Right lobe of liver (tissue), 4 donors: ENCODE measurements around the gene BLVRB.
"Not testable (repeated sequence)": the region's sequence is repeated elsewhere in the genome, so short reads cannot be mapped to it uniquely, and the experiment has no call there.

Experiments used
- CTCF ChIP-seq, 4 donors: fragments of 200-600 bp in 3 of 4; fragments of 450-650 bp in 1 of 4; IDR thresholded peaks; one replicate each; pipeline versions ENCODE4 v1.5.1 to v1.8.0; 2016 to 2022; ENCODE audit warnings: antibody characterized with exemption in 4 of 4, mild to moderate bottlenecking in 2 of 4
- POLR2A ChIP-seq: fragments of 450-650 bp; IDR thresholded peaks from one replicate; pipeline ENCODE4 v1.6.1; 2017; ENCODE audit warnings: antibody characterized with exemption, mild to moderate bottlenecking
- donor health status: DM: no; HTN: no; CAD: no.
- donor health status: DM: no; HTN: no; CAD: no.
- donor health status: DM: no; HTN: yes; CAD: no.

- not testable (repeated sequence) for TF ChIP-seq CTCF (IDR thresholded peaks at IDR 0.05); POLR2A
Observed at GRCh38 chr19:40463587-40464037, 1.9 kb downstream of the BLVRB start.
